ENCODE results near the gene PRMT3.
"Not testable (repeated sequence)": the region's sequence is repeated elsewhere in the genome, so short reads cannot be mapped to it uniquely, and the experiment has no call there.

PRMT3 gene

GRCh38 chr11:20451568-20451967 is 64.1 kb downstream of the PRMT3 start:
- no peak for DNase-seq (ENCODE audit: low read depth)
- H3K4me3 ChIP-seq (ENCODE audit: low read depth, low read length) = no peak overlapping the region

GRCh38 chr11:20452585-20452984 is 65.1 kb downstream of the PRMT3 start:
- no peak overlapping the region for H3K4me3 ChIP-seq (ENCODE audit: low read depth, low read length)

DNA sequence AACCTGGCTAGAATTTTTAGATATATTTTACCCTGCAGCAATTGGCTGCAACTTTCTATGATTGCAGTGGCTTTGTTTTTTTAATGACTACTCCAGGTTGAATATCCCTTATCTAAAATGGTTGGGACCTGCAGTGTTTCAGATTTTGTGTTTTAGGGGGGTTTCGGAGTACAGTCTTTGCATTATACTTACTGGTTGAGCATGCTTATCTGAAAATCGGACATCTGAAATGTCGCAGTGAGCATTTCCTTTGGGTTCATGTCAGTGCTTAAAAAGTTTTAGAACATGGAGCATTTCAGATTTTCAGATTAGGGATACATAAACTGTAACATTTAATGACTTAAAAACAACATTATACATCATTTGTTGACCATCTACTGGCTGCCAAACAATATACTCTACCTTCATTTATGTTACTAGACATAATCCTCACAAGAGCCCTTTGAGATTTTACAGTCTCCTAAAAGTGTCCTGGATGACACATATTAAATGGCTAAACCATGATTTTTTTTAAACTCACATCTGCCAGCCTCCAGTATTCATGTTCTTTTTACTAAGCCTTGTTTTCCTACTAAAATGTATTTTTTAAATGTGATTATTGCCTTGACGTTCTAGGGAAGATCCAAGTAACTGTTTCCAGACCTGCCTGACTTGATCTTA is 66.3 kb downstream of the PRMT3 start:
- DNase-seq (ENCODE audit: low read depth) = no peak
- H3K4me3 ChIP-seq (ENCODE audit: low read depth, low read length) = no peak overlapping the region

More at GRCh38 chr11:20452585-20452984, 65.1 kb downstream of the PRMT3 start:
- no peak for DNase-seq (ENCODE audit: low read depth)

DNA sequence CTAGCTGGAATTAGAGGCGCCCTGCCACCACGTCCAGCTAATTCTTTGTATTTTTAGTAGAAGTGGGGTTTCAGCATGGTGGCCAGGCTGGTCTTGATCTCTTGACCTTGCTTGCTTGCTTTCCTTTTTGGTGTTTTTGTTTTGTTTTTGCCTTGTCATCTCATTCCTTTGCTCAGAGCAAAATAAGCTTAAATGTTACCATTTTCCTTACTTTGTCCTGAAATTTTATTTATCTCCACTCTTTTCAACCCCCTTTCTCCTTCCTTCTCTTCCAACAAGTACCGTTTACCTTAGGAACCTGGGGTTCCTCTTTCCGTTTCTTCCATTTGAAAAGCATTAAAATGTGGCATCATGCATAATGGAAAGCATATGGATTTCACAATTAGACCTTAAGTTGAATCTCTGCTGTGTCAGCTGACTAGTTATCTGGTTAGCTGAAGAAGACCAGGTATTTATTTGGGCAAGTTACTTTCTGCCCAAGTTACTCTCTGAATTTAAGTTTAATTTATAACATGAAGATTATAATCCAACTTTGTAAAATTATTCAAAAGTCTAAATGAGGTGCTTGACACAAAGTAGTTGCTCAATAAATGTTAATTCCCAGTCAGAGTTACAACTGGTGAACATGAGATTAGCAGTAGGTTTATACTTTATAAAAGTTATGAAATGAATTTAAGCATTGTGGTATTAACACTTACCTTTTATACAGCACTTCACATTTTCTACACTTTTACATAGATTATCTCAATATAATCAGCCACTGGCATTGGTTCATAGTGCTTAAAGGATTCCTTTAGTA is 69.7 kb downstream of the PRMT3 start:
- no peak overlapping the region for H3K4me3 ChIP-seq (ENCODE audit: low read depth, low read length)
- DNase-seq (ENCODE audit: low read depth) = no peak

GRCh38 chr11:20457934-20458680 is 70.6 kb downstream of the PRMT3 start:
- H3K4me3 ChIP-seq (ENCODE audit: low read depth, low read length) = no peak overlapping the region
- no peak for DNase-seq (ENCODE audit: low read depth)

- no peak for DNase-seq (ENCODE audit: low read depth)
Measured at GRCh38 chr11:20458905-20459632, 71.6 kb downstream of the PRMT3 start.

GRCh38 chr11:20459865-20460264 is 72.3 kb downstream of the PRMT3 start:
- DNase-seq (ENCODE audit: low read depth) = no peak
- no peak overlapping the region for H3K4me3 ChIP-seq (ENCODE audit: low read depth, low read length)

More at GRCh38 chr11:20458905-20459632, 71.6 kb downstream of the PRMT3 start:
- no peak overlapping the region for H3K4me3 ChIP-seq (ENCODE audit: low read depth, low read length)

DNA sequence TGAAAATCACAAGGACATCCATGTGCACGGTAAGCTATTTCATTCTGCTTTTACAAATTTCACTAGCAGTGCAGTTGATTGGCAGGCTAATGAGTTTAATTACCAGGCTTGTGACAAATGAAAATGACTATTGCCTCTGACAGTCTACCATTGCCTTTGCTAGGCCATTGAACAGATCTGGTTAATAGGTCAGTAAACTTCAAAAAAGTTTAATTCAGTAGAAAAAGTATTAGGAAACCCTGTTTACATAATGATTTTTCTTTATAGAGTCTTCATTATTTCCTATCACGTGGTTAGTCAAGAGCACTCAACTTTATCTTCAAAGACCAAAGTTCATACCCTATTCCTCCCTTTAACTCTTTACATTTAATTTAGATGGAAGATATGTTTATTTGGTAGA is 77.0 kb downstream of the PRMT3 start:
- DNase-seq (ENCODE audit: low read depth) = no peak
- H3K4me3 ChIP-seq (ENCODE audit: low read depth, low read length) = no peak overlapping the region

DNA sequence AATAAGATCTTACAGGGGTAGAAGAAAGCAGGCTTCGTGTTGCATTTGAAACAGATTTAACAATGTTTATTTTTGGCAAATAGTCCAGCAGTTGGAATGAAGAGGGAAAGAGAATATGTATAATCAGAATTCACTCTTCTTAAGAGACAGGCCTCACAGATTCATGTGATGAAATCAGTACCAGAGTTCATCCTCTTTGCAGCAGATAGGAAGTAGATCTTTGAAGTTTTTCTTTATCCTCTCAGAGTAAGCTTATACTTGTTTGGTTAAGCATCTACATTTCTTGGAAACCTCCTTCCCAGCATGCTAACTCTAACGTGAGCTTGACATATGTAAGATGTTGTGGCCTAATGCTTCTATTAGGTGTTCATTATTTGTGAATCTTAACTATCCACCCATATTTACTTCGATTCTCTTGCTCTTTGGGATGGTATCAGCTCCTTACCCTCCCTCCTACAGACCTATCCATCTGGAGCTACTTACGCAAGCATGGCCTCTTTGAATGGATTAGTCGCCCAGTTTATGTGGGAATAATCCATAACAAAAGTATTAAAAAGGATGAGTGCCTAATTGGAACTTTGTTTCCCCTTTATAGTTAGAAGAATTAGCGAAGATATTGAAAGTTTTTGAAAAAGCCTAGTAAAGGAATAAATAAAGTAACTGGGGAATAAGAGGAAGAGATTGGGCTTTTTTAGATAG is 80.1 kb downstream of the PRMT3 start:
- DNase-seq (ENCODE audit: low read depth) = no peak
- no peak overlapping the region for H3K4me3 ChIP-seq (ENCODE audit: low read depth, low read length)

- no peak for DNase-seq (ENCODE audit: low read depth)
- no peak overlapping the region for H3K4me3 ChIP-seq (ENCODE audit: low read depth, low read length)
Measured at GRCh38 chr11:20470348-20470747, 82.8 kb downstream of the PRMT3 start.

DNA sequence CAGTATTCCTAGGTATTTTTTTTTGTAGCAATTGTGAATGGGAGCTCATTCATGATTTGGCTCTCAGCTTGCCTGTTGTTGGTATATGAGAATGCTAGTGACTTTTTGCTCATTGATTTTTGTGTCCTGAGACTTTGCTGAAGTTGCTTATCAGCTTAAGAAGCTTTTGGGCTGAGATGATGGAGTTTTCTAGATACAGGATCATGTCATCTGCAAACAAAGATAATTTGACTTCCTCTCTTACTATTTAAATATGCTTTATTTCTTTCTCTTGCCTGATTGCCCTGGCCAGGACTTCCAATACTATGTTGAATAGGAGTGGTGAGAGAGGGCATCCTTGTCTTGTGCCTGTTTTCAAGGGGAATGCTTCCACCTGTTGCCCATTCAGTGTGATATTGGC is 84.4 kb downstream of the PRMT3 start:
- H3K4me3 ChIP-seq (ENCODE audit: low read depth, low read length); DNase-seq (ENCODE audit: low read depth): not testable (repeated sequence)

DNA sequence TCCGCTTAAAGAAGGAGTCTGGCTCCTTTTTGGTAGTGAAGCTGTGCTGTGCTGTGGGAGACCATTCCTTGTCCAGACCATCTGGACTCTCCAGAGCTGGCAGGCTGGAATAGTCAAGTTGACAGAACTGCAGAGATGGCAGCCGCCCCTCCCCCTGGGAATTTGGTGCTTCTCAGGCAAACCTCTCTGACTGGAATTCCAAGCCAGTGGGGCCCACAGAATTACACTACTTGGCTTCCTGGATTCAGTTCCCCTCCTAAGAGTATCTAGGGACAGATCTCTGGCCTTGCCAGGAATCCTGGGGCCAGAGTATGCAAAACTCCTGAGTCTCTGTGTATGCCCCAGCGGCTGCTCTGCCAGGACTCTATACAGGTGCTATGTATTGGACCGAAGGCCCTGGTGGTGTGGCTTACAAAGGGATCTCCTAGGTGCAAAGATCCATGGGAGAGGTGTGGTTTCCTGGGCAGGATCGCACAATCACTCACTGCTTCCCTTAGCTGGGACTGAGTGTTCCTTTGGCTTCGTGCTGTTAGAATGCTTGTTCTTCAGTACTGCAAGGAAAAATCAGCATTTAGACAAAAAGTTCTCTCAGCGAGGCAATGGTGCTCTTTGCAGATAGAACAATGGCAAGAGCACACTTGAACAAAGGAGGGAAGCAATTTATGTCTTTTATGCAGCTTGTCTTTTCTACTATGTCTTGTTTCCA is 86.8 kb downstream of the PRMT3 start:
- H3K4me3 ChIP-seq (ENCODE audit: low read depth, low read length) = no peak overlapping the region
- DNase-seq (ENCODE audit: low read depth) = no peak

DNA sequence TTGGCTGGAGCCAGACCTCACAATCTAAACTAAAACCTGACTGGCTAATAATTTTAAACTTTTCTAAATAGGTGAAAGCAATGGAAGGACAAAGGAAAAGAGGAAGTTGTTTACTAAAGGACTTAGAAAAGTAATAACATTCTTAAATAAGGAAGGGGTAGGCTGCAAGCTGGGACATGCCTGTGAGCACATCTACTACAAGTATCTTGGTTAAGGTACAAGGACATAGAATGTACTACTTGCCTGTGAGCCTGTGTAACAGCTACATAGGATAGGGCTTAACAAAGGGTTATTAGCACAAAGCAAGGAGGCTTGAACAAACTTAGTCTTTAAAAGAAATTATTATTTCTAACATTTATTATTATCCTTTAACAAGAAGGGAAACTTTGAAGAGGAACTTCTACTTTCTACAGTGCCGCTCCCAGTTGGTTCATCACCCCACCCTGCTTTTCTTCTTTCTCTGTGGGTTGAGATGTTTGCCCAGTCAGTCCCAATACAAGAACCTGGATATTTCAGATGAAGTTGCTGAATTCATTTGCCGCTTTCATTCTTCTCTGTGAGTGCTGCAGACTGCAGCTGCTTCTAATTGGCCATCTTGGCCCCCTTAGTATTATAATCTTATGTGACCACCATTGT is 87.5 kb downstream of the PRMT3 start:
- DNase-seq (ENCODE audit: low read depth) = no peak
- H3K4me3 ChIP-seq (ENCODE audit: low read depth, low read length) = no peak overlapping the region

- no peak overlapping the region for H3K4me3 ChIP-seq (ENCODE audit: low read depth, low read length)
- DNase-seq (ENCODE audit: low read depth) = no peak
Measured at GRCh38 chr11:20477418-20478090, 90.0 kb downstream of the PRMT3 start.

DNA sequence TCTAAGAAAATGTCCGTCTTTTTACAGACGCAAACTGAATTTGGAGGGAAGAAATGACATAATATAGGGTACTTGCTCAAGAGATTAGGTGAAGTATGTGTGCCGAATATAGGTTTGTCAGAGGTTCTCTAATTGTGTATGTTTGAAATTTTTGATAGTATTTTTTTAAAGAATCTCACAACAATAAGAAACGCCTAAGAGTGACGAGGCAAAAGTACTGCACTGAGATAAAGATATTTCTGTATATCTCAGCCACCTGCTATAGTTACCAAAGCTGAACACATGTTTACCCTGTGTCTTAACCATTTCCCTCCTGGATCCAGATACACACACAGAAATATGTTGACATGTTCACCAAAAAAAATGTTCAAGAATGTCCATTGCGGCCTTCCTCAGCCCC is 92.0 kb downstream of the PRMT3 start:
- H3K4me3 ChIP-seq (ENCODE audit: low read depth, low read length) = no peak overlapping the region
- DNase-seq (ENCODE audit: low read depth) = no peak

DNA sequence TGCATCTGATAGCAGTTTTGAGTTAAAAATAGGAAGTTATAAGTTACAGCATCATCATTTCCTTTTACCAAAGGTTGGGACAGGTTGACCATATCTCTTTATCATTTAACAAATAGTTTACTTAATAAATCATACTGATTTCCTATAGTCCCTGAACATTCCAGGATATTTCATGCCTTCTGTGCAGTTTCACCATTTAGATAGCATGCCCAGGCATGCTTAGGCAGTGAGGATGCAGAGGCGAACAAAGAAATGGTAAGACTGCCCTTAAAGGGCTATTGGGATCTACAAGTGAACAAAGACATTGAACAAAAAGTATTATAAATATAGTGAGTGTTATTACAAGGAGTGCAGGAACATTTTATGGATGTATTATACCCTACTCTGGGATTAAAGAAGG is 96.4 kb downstream of the PRMT3 start:
- H3K4me3 ChIP-seq (ENCODE audit: low read depth, low read length) = no peak overlapping the region
- no peak for DNase-seq (ENCODE audit: low read depth)

DNA sequence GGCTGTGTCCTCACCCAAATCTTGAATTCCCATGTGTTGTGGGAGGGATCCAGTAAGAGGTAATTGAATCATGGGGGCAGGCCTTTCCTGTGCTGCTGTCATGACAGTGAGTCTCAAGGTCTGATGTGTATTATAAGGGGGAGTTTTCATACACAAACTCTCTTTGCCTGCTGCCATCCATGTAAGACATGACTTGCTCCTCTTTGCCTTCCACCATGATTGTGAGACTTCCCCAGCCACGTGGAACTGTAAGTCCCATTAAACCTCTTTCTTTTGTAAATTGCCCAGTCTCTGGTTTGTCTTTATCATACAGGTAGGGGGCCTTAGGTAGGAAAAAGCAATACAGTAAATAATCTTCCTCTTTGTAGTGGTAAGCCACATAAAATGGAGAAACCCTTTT is 96.9 kb downstream of the PRMT3 start:
- not testable (repeated sequence) for H3K4me3 ChIP-seq (ENCODE audit: low read depth, low read length); DNase-seq (ENCODE audit: low read depth)

GRCh38 chr11:20488352-20488751 is 100.8 kb downstream of the PRMT3 start:
- DNase-seq (ENCODE audit: low read depth) = no peak
- no peak overlapping the region for H3K4me3 ChIP-seq (ENCODE audit: low read depth, low read length)
